Measurements from ENCODE around the gene PALM. TPM values are rescaled to one million over a fixed set of nuclear protein-coding genes. Genes with fewer than 3 reads are reported as not detected.

PALM gene
- total RNA-seq, 1 experiment from 2014 or later = 18.5 TPM

DNA sequence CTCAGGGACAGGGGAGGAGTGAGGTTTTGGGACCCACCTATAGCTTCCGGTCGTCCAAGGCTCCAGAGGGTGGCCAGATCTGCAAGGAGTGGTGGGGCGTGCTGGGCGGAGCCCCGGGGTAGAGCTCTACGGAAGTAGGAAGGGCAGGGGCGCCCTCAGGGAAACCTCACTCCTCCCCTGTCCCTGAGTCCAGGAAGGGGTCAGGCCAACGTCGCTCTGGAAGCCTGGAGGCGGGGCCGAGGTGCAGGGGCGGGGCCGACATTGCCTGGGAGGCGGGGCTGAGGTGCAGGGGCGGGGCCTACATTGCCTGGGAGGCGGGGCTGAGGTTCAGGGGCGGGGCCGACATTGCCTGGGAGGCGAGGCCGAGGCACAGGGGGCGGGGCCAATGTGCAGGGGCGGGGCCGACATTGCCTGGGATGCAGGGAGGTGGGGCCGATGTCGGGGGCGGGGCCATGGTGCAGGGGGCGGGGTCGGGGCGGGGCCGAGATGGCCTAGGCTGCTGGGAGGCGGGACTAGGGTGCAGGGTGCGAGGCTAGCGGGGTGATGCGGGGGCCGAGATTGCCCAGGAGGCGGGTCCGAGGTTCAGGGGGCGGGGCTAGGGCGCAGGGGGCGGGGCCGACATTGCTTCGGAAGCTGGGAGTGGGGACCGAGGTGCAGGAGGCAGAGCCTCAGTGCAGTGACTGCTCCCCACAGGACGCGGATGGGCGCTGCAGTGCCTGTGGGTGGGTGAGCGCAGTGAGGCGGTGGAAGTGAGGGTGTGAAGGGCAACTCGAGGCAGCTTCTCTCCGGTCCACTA lies 4.9 kb upstream of the PALM start:
- Histone ChIP-seq H3K9me3 (ENCODE audit: control insufficient read depth, low read depth, low read length) (no peaks in the 10 kb centered on the region), H3K4me2 (ENCODE audit: insufficient read depth, insufficient read length, low read length) (peak overlapping the region; percentile 35), H4K20me1 (ENCODE audit: control insufficient read depth, insufficient read depth, insufficient read length) (no peaks in the 10 kb centered on the region), H3K14ac (ENCODE audit: insufficient read depth, low read length) (no peak overlapping the region), H3K4me1 (ENCODE audit: insufficient read depth, low read length) (no peaks in the 10 kb centered on the region; the same call in 1 of the 2 replicates), H2BK15ac (ENCODE audit: low read depth, low read length) (no peak overlapping the region), H2AFZ (ENCODE audit: low read length) (no peak overlapping the region), H3K23me2 (ENCODE audit: insufficient read length, low read depth, low read length, poor library complexity, severe bottlenecking) (no peaks in the 10 kb centered on the region), H3K27ac (ENCODE audit: insufficient read length, low read depth, low read length) (no peak overlapping the region), H3K4ac (ENCODE audit: low read depth, low read length) (no peak overlapping the region), H2BK20ac (ENCODE audit: low read depth, low read length, poor library complexity, severe bottlenecking) (no peak overlapping the region), H3K23ac (ENCODE audit: insufficient read length, low read depth, low read length) (no peak overlapping the region), H3K18ac (ENCODE audit: insufficient read length, low read depth, low read length) (peak overlapping the region; percentile 28), H2BK12ac (ENCODE audit: insufficient read length, low read depth, low read length) (no peak overlapping the region), H3K56ac (ENCODE audit: insufficient read length, low read depth, low read length) (no peak overlapping the region), H4K8ac (replicated peaks; ENCODE audit: insufficient read length, low read depth, low read length) (no peak overlapping the region), H3K79me1 (ENCODE audit: insufficient read depth, low read depth, low read length, poor library complexity, severe bottlenecking) (no peaks in the 10 kb centered on the region), H3T11ph (ENCODE audit: low read length) (no peak overlapping the region), H2AK5ac (ENCODE audit: insufficient read length, low read length) (no peak overlapping the region), H4K91ac (ENCODE audit: insufficient read length, low read depth, low read length) (no peak overlapping the region), H3K9ac (ENCODE audit: extremely low read depth, insufficient read length, low read length) (no peak overlapping the region), H2BK120ac (ENCODE audit: low read depth, low read length, poor library complexity, severe bottlenecking) (no peak overlapping the region), H2BK5ac (ENCODE audit: insufficient read length, low read length) (no peak overlapping the region), H3K27me3 (ENCODE audit: insufficient read depth, low read length) (no peaks in the 10 kb centered on the region), H4K5ac (ENCODE audit: insufficient read length, low read depth, low read length) (no peak overlapping the region), H3K79me2 (ENCODE audit: insufficient read depth, low read length) (no peaks in the 10 kb centered on the region)
- peaks cover 8 to 9% of the 10 kb centered on the region in 2 experiments for H3K9me3 Mint-ChIP-seq
- no CpG with 5 or more reads among the region's 50 CpGs for WGBS (ENCODE audit: extremely low coverage, insufficient read length, low lambda C conversion rate)
- peaks cover 0 to 5% (median 3%) of the 10 kb centered on the region in 3 experiments; a peak in 3 of 7 replicates for H3K36me3 Mint-ChIP-seq (ENCODE audit: insufficient read depth in 1 of 3, low read depth in 3 of 3)
- peak; percentile 97 for DNase-seq
- H3K4me3 Mint-ChIP-seq = peak overlapping the region; percentile 66 to 73
- H3K27ac Mint-ChIP-seq = peak overlapping the region; percentile 63 to 90 (median 80); a peak in 4 of 7 replicates
- H3K27me3 Mint-ChIP-seq (ENCODE audit: low read depth) = peaks cover 19% of the 10 kb centered on the region
- H3K4me1 Mint-ChIP-seq = peaks cover 3 to 7% of the 10 kb centered on the region in 2 experiments; a peak in 3 of 4 replicates
- TF ChIP-seq, protein P1, sequence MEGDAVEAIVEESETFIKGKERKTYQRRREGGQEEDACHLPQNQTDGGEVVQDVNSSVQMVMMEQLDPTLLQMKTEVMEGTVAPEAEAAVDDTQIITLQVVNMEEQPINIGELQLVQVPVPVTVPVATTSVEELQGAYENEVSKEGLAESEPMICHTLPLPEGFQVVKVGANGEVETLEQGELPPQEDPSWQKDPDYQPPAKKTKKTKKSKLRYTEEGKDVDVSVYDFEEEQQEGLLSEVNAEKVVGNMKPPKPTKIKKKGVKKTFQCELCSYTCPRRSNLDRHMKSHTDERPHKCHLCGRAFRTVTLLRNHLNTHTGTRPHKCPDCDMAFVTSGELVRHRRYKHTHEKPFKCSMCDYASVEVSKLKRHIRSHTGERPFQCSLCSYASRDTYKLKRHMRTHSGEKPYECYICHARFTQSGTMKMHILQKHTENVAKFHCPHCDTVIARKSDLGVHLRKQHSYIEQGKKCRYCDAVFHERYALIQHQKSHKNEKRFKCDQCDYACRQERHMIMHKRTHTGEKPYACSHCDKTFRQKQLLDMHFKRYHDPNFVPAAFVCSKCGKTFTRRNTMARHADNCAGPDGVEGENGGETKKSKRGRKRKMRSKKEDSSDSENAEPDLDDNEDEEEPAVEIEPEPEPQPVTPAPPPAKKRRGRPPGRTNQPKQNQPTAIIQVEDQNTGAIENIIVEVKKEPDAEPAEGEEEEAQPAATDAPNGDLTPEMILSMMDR (conservative IDR thresholded peaks at IDR 0.05) = no peak
